DOHH2 (cell line): ENCODE measurements around the gene SPATS1.
"Not testable (repeated sequence)": the region's sequence is repeated elsewhere in the genome, so short reads cannot be mapped to it uniquely, and the experiment has no call there.

Source experiments
- H3F3A ChIP-seq: fragments of 200-600 bp; sonication (generic), shearing (Covaris generic); 2 replicates; pipeline ENCODE4 v1.6.0; 2016; ENCODE audit warnings: antibody characterized with exemption, mild to moderate bottlenecking; ENCODE audit not compliant: control insufficient read depth, insufficient read depth
- H3K27ac ChIP-seq: fragments of 200-600 bp; sonication (generic); 2 replicates; pipeline ENCODE4 v1.5.1; 2014; ENCODE audit warnings: low read depth, mild to moderate bottlenecking, low read length, moderate library complexity
- H3K27me3 ChIP-seq: fragments of 200-600 bp; sonication (generic); 2 replicates; pipeline ENCODE4 v1.6.1; 2014; ENCODE audit warnings: mild to moderate bottlenecking, low read length, mixed read lengths; ENCODE audit not compliant: control insufficient read depth
- H3K36me3 ChIP-seq: fragments of 200-600 bp; sonication (generic); 2 replicates; pipeline ENCODE4 v1.6.1; 2014; ENCODE audit warnings: mild to moderate bottlenecking, low read length, moderate library complexity, mixed read lengths; ENCODE audit not compliant: control insufficient read depth
- H3K4me1 ChIP-seq: fragments of 200-600 bp; sonication (generic); 2 replicates; pipeline ENCODE4 v1.6.1; 2014; ENCODE audit warnings: mild to moderate bottlenecking, low read length, mixed read lengths; ENCODE audit not compliant: control insufficient read depth
- H3K4me2 ChIP-seq: fragments of 200-600 bp; sonication (generic); 2 replicates; pipeline ENCODE4 v1.6.0; 2014; ENCODE audit warnings: mild to moderate bottlenecking, low read length, moderate library complexity
- H3K4me3 ChIP-seq: fragments of 200-600 bp; sonication (generic); 2 replicates; pipeline ENCODE4 v1.5.1; 2014; ENCODE audit warnings: mild to moderate bottlenecking, low read length, mixed read lengths
- H3K79me2 ChIP-seq: fragments of 200-600 bp; sonication (generic); 2 replicates; pipeline ENCODE4 v1.6.1; 2014; ENCODE audit warnings: mild to moderate bottlenecking, low read length, mixed read lengths; ENCODE audit not compliant: control insufficient read depth
- H3K9me2 ChIP-seq: fragments of 200-600 bp; sonication (generic); replicated peaks from 2 replicates; pipeline ENCODE4 v1.6.1; 2014; ENCODE audit warnings: mild to moderate bottlenecking, low read length, mixed read lengths; ENCODE audit not compliant: control insufficient read depth
- H3K9me3 ChIP-seq: fragments of 200-600 bp; sonication (generic); 2 replicates; pipeline ENCODE4 v1.6.1; 2014; ENCODE audit warnings: antibody characterized with exemption, low read length, mixed read lengths; ENCODE audit not compliant: control insufficient read depth, insufficient read depth
- H4K20me1 ChIP-seq: fragments of 200-600 bp; sonication (generic); 2 replicates; pipeline ENCODE4 v1.6.0; 2014; ENCODE audit warnings: low read depth, mild to moderate bottlenecking, antibody characterized with exemption, low read length, moderate library complexity; ENCODE audit not compliant: control insufficient read depth, insufficient read depth
- EZH2phosphoT487 ChIP-seq: fragments of 200-600 bp; sonication (generic); IDR thresholded peaks from 2 replicates; pipeline ENCODE4 v1.6.1; 2017; ENCODE audit warnings: borderline replicate concordance, mild to moderate bottlenecking, antibody characterized with exemption, low read length, moderate library complexity, mixed read lengths
- TF ChIP-seq, protein P1 (sequence below): fragments of 200-600 bp; sonication (generic); IDR thresholded peaks from one replicate; pipeline ENCODE4 v1.5.1; 2014; ENCODE audit warnings: antibody characterized with exemption, mild to moderate bottlenecking, low read depth, low read length; ENCODE audit not compliant: poor library complexity, severe bottlenecking

The SPATS1 gene

DNA sequence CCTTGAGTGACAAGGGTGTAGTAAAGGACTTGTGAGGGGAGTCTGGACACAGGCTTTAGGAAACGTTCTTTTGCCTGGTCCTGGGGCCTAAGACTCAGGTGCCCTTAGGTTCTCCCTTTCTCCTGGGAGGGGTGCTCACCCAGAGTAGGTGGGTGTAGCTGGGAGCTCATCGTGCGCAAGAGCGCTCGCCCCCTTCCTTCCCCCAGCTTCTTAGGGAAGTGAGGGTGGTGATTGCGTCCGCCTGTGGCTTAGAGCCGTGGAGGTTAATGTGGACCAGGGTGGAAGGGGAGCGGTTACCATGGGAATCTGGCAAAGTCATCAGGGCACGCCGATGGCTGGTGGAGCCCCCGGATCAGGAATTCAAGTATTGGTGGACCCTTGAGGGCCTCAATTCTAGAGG is 26.0 kb upstream of the SPATS1 start:
- Histone ChIP-seq H3K27ac (no peak overlapping the region), H3K4me1 (peaks cover 9% of the 10 kb centered on the region), H3K27me3 (peaks cover 9% of the 10 kb centered on the region; the same call in 1 of the 2 replicates)

DNA sequence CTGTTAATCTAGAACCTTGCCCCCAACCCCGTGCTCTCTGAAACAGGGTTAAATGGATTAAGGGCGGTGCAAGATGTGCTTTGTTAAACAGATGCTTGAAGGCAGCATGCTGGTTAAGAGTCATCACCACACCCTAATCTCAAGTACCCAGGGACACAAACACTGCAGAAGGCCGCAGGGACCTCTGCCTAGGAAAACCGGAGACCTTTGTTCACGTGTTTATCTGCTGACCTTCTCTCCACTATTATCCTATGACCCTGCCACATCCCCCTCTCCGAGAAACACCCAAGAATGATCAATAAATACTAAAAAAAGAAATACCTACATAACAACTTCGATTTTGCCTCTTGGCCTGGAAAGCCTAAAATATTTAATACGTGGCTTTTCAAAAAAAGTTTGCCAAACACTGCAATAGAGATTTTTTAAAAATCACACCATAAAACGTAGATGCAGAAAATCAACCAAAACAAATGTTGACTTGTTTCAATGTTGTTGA is 25.3 kb upstream of the SPATS1 start:
- H3K27ac ChIP-seq, H3K36me3 ChIP-seq, H3K27me3 ChIP-seq, H3K9me2 ChIP-seq, H3K4me3 ChIP-seq, H3K79me2 ChIP-seq, H3K9me3 ChIP-seq, H3K4me1 ChIP-seq, H4K20me1 ChIP-seq, H3K4me2 ChIP-seq, H3F3A ChIP-seq: not testable (repeated sequence)

More for the DNA sequence above, 26.0 kb upstream of the SPATS1 start:
- H3K9me2 ChIP-seq: no peaks in the 10 kb centered on the region
- H3K4me3 ChIP-seq: no peak overlapping the region
- H3K79me2 ChIP-seq: peaks cover 15% of the 10 kb centered on the region
- H3K9me3 ChIP-seq: no peaks in the 10 kb centered on the region
- peaks cover 5% of the 10 kb centered on the region for H3K36me3 ChIP-seq
- no peaks in the 10 kb centered on the region for H4K20me1 ChIP-seq
- no peak overlapping the region for H3K4me2 ChIP-seq
- TF ChIP-seq, protein P1, sequence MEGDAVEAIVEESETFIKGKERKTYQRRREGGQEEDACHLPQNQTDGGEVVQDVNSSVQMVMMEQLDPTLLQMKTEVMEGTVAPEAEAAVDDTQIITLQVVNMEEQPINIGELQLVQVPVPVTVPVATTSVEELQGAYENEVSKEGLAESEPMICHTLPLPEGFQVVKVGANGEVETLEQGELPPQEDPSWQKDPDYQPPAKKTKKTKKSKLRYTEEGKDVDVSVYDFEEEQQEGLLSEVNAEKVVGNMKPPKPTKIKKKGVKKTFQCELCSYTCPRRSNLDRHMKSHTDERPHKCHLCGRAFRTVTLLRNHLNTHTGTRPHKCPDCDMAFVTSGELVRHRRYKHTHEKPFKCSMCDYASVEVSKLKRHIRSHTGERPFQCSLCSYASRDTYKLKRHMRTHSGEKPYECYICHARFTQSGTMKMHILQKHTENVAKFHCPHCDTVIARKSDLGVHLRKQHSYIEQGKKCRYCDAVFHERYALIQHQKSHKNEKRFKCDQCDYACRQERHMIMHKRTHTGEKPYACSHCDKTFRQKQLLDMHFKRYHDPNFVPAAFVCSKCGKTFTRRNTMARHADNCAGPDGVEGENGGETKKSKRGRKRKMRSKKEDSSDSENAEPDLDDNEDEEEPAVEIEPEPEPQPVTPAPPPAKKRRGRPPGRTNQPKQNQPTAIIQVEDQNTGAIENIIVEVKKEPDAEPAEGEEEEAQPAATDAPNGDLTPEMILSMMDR: no peak
- no peak for TF ChIP-seq EZH2phosphoT487
- no peaks in the 10 kb centered on the region for H3F3A ChIP-seq

DNA sequence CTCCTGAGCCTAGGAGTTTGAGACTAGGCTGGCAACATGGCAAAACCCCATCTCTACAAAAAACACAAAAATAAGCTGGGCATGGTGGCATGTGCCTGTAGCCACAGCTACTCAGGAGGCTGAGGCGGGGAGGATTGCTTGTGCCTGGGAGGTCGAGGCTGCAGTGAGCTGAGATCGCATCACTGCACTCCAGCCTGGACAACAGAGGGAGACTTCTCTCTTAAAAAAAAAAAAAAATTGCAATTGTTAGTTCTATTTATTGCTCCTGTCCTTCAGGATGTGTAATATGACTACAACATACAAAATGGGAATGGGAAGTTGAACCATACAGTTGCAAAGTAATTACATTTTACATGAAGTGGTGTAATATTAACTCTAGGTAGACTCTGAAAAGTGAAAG is 21.2 kb upstream of the SPATS1 start:
- Histone ChIP-seq H3K27me3 (peaks cover 8% of the 10 kb centered on the region; the same call in 1 of the 2 replicates), H3K4me1 (no peaks in the 10 kb centered on the region), H3K36me3 (no peaks in the 10 kb centered on the region), H3K9me3 (no peaks in the 10 kb centered on the region), H3K27ac (no peak overlapping the region), H3K4me3 (no peak overlapping the region), H3K4me2 (no peak overlapping the region), H3F3A (no peaks in the 10 kb centered on the region), H3K79me2 (no peaks in the 10 kb centered on the region), H3K9me2 (no peaks in the 10 kb centered on the region), H4K20me1 (no peaks in the 10 kb centered on the region)
- TF ChIP-seq, protein P1: no peak
- TF ChIP-seq EZH2phosphoT487: no peak

DNA sequence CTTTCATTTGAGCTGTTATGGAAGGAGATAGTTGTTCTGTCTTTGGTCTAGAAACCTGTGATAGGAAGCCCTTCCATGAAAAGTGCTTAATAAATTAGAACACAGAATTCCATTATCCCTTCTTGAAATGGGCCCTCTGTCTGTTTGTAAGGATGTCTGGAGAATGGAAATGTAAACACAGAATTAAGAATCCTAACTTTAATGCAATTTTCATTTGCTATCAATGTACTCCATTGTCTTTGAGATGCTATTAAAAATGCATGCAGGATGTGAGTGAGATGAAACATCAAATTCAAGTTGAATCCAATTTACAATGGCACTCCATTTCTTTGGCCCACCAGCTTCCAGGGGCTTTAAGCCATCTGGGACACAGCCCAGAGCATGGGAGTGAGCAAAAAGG is 15.4 kb upstream of the SPATS1 start:
- Histone ChIP-seq H3F3A (no peaks in the 10 kb centered on the region), H4K20me1 (no peaks in the 10 kb centered on the region), H3K4me3 (no peak overlapping the region), H3K36me3 (no peaks in the 10 kb centered on the region), H3K4me1 (no peaks in the 10 kb centered on the region), H3K27me3 (peaks cover 16% of the 10 kb centered on the region), H3K9me2 (no peaks in the 10 kb centered on the region), H3K9me3 (no peaks in the 10 kb centered on the region), H3K27ac (no peak overlapping the region), H3K79me2 (no peaks in the 10 kb centered on the region), H3K4me2 (no peak overlapping the region)
- TF ChIP-seq EZH2phosphoT487: no peak
- TF ChIP-seq, protein P1: no peak
